Measurements from ENCODE around the gene HOXC10.

HOXC10 gene

DNA sequence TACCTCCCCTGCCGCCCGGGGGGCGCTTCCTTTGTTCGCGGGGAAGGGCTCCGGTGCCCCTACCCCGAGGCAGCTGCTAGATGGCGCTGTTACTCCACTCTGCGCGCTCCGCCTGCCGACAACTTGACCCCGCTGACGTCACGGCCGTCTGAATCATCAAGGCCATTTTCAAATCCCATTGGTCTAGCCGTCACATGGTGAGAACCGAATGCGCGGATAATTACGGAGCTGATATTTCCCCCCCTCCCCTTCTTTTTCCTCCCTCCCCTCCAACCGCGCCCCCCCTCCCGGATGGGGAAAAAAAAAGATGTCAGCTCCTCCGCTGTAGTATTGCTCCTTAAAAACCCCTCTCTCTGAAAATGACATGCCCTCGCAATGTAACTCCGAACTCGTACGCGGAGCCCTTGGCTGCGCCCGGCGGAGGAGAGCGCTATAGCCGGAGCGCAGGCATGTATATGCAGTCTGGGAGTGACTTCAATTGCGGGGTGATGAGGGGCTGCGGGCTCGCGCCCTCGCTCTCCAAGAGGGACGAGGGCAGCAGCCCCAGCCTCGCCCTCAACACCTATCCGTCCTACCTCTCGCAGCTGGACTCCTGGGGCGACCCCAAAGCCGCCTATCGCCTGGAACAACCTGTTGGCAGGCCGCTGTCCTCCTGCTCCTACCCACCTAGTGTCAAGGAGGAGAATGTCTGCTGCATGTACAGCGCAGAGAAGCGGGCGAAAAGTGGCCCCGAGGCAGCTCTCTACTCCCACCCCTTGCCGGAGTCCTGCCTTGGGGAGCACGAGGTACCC is at the start of gene HOXC10:
Gene HOXC10 (plus strand): TSS at position 246 of the 791 bp plus-strand sequence. CDS start 114 bp downstream, at position 360.
- peak; percentile 44 to 70 (median 69) for DNase-seq (ENCODE audit: low read depth in 3 of 3)

DNA sequence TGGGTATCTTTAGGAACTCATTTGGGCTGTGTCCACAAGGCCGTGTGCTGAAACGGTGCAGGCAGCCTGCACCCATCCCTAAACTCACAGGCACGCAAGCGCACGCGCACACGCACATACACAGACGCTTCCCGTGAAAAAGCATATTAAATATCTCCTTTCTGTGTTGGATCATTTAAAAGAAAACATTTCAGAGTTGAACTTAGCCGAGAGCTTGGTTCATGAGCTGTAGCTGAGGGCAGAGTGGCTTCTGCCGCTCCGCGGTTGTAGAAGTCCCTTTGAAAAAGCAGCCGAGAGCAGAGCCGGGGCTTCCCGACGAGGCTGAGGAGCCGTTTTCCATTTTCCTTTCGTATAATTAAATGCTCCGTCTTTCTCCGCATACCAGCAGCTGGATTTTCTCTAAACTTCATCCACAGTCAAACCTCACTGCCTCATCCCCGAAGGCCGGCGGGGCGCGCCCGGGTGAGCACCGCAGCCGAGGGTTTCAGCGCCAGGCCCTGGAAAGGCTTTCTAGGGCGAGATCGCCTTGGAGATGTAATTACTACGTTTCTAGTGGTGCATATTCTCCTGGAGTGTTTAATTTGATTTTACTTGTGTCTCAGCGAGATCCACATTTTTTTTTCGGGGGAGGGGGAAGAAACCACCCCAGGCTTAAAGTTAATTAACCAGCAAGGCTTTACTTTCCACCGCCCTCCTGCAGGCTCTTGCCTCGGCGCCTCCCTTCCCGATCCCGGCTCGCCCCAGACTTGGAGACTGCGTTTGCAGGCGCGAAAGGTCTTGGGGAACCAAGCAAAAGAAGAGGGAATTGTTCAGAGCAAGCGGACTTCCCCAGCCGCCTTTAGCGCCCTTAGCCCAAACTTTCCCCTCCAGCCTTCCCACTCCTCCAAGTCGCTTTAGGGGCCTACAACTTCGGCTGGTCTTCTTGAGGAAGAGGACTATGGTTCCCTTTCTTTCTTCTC is 49.3 kb upstream of the HOXC10 start:
- no peak for DNase-seq (ENCODE audit: low read depth in 3 of 3)

DNA sequence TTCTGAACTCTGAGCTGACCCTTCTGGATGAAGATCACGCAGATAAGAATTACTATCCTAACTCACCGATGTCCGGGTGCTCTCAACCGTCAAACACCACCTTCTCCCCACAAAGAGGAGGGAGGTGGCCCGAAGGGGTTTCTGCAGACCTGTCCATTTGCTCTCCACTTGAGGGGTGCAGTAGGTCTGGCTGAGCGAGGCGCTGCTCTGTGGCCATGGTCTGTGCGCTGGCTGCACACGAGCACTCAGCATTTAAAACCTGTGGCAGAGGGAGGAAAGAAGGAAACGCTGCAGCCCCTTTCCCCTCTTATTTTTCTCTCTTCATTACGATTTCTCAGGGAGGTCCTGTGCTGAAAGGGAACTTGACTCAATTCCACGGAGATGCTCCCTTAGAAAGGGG is 47.8 kb upstream of the HOXC10 start:
- DNase-seq (ENCODE audit: low read depth in 3 of 3) = no peak

DNA sequence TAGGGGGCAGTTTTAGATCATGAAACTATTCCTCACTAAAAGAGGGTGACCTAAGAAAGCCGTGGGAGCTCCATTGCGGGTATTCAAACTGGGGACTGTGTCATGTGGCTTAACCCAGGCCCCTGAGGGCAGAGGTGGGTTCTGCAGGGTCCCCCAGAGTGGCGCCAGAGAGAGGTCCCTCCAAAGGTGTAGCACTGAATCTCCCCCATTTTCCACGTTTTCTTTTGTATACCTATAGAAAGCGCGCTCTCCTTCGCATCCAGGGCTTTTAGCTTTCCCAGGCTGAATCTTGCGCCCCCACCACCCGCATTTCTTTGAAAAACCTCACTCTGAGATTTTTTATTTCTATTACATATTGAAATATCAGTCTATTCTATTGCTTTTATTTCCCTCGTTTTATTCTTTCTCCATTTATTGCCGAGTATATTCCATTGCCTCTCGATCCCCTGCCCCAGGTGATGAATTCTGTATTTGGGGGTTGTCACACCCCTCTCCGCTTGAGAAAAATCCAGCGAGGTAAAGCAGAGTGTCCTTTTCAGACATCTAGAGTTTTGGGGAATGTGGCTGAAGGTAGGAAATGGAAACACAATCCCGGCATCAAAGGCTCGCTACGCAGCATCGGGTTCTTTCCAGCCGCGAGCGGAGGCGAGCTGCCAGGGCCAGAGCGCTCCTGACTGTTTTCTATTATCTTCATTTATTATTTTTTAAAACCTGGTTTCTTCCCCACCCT is 47.2 kb upstream of the HOXC10 start:
- no peak for DNase-seq (ENCODE audit: low read depth in 3 of 3)

DNA sequence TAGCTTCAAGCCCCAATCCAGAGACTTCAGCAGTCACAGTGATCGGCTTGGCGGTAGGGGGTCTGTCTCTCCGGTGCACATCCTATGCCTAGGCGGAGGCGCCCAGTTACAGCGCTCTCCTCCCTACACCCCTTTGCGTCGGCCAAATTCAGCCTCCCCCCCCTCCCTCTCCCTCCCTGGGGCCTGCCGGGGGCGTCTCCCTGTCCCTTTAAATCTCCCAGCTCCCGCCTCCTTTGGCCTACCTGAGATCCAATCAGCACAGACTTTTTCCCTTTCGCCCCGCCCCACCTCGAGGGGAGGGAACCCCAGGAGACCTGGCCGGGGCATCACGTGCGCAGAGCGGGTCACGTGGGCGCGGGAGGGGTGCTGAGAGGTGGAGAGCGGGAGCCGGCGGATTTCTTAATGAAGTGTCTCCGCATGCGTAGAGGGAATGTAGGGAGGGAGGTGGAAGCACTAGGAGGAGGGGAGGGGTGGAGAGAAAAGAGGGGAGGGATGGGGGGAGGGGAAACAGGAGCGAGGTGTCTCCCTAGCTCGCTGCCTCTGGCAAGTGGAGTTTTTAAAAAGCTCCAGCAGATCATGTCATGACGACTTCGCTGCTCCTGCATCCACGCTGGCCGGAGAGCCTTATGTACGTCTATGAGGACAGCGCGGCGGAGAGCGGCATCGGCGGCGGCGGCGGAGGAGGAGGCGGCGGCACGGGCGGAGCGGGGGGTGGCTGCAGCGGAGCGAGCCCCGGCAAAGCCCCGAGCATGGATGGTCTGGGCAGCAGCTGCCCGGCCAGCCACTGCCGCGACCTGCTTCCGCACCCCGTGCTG is 46.4 kb upstream of the HOXC10 start, which contains the start of gene HOXC13:
Gene HOXC13 (plus strand): TSS at position 506 of the 815 bp plus-strand sequence. CDS start 76 bp downstream, at position 582.
- DNase-seq (ENCODE audit: low read depth in 3 of 3) = peak in 1 of 3 experiments; percentile 19

DNA sequence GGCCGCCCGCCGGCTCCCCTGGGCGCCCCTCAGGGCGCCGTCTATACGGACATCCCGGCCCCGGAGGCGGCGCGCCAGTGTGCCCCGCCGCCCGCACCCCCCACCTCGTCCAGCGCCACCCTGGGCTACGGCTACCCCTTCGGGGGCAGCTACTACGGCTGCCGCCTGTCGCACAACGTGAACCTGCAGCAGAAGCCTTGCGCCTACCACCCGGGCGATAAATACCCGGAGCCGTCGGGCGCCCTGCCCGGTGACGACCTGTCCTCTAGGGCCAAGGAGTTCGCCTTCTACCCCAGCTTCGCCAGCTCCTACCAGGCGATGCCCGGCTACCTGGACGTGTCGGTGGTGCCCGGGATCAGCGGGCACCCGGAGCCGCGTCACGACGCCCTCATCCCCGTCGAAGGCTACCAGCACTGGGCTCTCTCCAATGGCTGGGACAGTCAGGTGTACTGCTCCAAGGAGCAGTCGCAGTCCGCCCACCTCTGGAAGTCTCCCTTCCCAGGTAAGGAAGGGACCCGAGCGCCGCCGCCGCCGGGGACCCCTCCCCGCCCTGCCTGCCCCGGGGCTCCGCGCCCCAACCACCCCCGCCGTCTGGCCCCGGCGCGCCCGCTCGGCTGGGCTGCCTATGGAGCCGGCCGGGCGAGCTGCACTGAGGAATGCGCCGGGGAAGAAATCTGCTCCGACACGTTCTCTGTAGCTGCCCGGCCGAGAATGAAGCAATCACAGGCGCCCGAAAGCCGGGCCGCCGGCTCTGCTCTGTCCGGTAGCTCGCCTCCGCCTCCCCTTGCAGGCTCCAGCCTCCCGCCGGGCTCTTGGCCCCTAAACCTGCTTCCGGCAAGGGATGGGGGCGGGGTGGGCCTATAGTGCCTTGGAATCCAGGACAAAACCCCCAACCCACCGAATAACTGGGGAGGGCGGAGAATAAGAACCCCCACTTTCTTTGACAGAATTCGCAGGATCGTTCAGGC is 45.5 kb upstream of the HOXC10 start:
- DNase-seq (ENCODE audit: low read depth in 3 of 3) = no peak

DNA sequence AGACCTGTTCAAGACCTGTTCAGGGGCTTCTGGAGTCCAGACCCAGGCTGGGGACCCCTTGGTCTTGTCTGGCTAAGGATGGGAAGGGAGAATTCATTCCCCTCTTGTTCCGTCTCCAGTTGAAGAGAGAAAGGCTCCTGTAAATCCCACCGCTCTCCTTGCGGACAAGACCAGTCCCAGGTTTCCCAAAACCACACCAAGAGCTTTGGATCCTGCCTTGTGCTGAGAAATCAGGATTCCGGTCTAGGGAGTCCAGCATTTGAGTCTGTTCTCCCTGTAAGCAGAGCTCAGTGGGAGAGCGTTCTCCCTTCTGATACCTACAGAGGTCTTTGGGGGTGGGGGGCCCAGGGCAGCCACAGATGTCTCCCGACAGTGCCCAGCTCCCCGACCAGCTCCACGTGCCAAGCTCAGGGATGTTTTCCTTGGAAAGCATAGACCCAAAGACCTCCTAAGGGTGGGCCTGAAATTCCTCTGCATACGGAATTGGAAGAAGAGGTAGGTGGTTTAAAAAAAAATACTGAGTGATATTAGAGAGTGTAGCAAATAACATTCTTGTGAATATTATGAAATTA is 44.4 kb upstream of the HOXC10 start:
- DNase-seq (ENCODE audit: low read depth in 3 of 3) = no peak

DNA sequence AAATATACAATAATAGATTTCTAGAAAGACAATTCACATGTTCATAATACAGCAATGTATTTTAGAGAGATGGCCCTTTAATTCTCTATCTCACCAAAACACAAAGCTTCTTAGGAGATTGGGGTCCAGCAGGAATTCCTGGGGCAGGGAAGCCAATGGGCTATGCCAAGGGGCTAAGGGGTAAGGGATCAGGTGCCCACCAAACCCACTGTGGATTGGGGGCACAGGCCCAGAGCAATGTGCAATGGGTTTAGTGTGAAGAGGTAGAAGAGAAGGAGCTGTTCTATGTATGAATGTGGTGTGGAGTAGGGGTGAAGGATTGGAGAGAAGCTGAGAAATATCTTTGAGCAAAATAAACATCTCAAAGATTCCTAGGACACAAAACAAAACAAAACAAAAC is 43.8 kb upstream of the HOXC10 start:
- DNase-seq (ENCODE audit: low read depth in 3 of 3) = no peak

DNA sequence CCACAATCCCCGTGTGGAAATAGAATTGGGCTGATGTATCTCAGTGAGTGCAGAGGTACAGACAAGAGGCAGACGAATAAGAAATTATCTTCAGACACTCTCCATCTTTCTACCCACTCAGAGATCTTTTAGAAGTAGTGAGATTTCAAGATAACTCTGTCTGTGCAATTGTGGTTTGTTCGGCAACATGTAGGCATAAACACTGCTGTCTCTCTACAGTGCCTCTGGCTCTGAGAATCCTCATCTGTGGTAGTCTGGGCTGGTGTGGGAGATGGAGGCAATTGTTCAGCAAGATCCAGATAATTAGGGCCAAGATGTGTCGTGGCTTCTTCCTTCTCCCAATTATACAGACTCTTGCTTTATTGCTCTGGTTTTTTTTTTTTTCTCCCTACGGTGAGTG is 43.2 kb upstream of the HOXC10 start:
- DNase-seq (ENCODE audit: low read depth in 3 of 3) = no peak

DNA sequence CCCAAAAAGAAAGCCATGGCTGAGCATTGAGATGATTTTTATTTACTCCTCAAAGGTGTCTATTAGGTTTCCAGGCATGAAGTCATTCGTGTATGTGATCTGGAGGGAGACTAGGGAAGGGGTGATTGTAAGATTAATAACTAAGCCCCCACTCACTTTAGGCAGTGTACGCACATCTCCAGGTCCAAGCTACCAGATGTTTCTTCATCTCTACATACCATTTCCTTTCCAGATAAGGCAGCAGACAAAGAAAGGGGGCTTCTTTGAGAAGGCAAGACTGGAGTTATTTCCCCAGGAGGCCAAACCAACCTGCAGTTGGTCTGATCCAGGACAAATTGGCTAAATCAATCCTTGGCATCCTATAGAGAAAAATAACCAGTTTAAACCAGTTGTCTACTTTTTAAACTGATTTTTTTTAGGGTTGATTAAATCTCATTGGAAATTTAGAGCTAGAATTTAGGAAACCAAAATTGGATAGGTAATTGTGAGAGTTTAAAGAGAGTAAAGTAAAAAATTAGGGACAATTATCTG is 42.4 kb upstream of the HOXC10 start:
- DNase-seq (ENCODE audit: low read depth in 3 of 3) = no peak

DNA sequence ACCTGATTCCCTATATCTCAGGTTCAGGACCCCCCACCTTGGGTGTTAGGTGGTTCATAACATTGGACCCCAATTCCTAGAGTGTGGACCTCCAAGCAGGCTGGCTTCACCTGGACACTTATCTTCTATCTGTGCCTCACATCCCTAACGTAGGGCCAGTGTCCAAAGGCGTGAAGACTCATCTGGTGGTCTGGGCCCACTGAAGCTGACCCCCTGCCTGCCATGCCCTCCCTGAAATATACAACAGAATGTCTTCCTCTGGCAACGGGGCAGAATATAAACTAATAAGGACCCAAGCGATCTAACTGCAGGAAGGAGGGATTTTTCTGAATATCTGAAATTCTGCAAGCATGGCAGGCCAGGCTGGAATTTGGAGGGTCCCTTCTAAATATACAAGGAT is 40.7 kb upstream of the HOXC10 start:
- DNase-seq (ENCODE audit: low read depth in 3 of 3) = no peak

DNA sequence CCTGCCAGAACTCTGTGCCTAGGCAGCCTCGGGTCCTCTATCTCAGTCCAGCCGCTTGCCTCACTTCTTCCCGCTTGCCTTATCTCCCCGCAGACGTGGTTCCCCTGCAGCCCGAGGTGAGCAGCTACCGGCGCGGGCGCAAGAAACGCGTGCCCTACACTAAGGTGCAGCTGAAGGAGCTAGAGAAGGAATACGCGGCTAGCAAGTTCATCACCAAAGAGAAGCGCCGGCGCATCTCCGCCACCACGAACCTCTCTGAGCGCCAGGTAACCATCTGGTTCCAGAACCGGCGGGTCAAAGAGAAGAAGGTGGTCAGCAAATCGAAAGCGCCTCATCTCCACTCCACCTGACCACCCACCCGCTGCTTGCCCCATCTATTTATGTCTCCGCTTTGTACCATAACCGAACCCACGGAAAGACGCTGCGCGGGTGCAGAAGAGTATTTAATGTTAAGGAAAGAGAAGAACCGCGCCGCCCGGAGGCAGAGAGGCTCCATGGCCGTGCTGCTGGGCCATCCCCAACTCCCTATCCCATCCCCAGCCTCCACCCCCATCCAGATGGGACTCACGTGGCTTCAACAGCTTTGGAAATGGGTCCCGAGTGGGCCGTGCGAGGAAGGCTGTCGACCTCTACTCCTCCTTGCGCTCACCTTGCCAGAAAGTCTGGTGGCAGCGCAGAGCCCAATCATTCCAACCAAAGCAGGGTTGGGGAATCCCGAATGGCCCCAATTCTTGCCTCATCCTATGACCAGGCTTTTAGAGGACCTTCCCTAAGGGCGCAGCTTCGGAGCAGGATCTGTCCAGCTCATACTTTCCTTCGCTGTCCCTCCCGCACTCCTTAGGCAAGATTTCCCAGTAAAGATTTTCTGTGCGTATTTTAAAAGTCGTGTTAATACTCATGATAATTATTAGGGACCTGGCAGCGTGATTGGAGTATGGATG is 39.8 kb upstream of the HOXC10 start:
- DNase-seq (ENCODE audit: low read depth in 3 of 3) = no peak

DNA sequence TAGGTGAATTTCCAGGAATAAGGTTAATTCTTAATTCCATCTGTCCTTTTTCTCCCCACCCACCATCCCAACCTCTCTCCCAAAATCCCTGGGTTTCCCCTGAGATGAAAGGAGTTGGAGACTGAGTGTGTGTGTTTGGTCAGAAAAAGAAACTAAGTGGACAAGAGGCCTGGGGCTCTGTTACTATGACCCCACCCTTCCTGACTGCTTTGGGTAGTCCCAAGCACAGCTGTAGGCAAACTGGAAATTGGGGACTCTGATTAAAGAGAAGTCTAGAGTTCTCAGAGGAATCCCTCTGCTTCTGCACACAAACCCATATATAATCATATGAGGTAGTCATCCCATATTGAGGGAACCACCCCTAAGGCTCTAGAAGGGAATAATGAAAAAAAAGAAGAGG is 37.2 kb upstream of the HOXC10 start:
- DNase-seq (ENCODE audit: low read depth in 3 of 3) = no peak

DNA sequence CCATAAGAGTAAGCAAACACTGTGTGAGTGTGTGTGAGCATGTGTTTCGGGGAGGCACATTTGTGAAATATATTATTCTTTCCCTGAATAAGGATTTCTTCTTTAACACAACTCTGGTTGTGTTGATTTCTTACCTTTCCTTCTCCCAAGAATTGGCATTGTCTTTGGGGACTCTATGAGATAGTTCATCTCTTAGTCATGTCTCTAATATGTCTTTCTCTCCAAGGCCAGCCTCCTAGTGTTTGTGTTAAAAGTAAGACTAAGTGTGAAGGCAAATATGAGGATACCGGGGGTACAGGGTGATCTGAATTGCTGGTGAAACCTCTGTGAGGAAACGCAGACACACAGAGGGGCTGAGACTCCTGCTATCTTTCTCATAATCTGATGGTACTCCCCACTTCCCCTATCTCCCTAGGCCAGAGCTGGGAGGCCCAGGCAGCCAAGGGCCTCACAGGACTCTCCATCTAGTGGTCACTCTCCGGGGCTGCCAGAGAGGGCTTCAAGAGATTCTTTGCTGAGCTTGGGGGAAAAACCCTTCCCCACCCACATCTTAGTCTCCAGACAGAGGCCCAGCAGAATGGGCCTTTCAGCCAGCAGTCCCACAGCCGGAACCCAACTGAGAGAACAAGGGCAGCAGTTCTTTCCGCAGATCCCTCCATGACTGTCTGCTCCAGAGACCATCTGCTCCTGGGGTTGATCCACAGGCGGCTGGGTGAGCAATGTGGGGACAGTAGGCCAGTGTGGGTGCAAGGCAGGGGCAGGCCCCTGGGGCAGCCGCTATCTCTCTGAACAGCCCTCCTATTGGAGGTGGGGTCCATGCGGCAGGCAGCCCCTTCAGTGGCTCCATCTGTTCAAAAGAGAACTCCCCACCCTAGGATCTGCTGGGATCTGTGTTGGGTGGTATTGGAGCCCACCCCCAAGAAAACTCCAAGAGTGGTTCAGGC is 36.0 kb upstream of the HOXC10 start:
- no peak for DNase-seq (ENCODE audit: low read depth in 3 of 3)

DNA sequence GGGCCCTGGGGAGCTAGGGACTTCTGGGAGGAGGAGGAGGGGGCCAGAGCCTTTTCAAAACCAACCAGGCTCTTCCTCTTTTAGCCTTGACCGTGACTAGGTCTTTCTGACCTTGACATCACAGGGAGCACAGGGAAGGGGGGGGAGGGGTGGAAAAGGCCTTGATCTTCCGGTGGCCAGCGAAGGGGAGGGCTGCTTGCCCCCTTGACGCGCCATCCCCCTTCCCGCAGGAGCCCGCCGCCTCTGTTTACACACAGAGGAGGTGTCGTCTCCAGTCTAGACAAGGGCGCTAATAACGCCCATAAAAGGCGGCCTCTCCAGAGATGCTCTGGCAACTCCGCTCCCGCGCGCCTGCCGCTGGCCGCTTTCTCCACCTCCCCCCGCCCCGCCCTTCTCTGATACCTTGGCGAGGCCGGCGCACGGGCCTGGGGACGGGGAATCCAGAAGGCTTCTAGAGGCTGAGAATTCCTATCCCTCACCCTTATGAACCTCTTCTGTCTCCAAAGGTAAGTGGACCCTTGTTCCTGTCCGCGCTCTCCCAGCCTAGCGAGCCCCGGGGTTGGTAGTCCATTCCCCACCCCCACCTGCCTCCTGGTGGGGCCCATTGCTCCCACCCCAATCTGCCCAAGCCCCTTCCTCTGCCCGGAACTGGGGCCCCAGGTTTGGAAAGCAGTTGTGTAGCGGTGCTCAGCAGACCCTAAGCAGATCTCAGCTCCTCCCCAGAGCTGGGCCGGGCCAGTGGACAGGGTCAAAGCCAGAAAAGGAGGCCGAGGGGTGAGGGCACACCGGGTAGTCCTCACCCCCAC is 35.1 kb upstream of the HOXC10 start:
- DNase-seq (ENCODE audit: low read depth in 3 of 3) = no peak

DNA sequence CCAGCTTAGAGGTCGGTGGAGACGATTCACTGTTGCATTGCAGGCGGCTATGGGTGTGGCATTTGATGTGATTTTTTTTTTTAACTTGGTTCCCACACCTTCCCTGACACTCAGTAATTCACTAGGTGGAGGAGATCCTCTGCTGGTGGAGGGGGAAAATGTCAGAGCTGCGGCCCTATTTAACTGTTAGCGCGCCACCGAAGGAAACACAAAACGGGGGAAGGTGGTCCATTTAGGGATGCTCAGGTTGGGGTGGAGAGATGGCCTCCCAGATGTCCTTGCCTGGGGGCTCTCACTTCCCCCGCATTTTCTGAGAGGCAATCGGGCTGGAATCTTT is 34.5 kb upstream of the HOXC10 start:
- DNase-seq (ENCODE audit: low read depth in 3 of 3) = no peak

Measured in stimulated activated CD4-positive, alpha-beta T cell treated with anti-CD3 and anti-CD28 coated beads, TNF-alpha, amount 100 ng/mL, for 4 hours (primary cell).